OCI-LY3 (cell line): ENCODE data around the gene EPS15.

Experiments
- CTCF ChIP-seq: fragments of 200-600, 300-600 bp; sonication (generic); IDR thresholded peaks from 2 replicates; pipeline ENCODE4 v1.5.1; 2014; ENCODE audit warnings: antibody characterized with exemption, low read length, low read depth
- EZH2phosphoT487 ChIP-seq: fragments of 200-600 bp; shearing (Covaris generic); IDR thresholded peaks from 2 replicates; pipeline ENCODE4 v1.6.1; 2018; ENCODE audit warnings: antibody characterized with exemption, mixed run types, low read depth

- no peak for TF ChIP-seq CTCF
- no peak for TF ChIP-seq EZH2phosphoT487
Observed at GRCh38 chr1:51421964-51422363, 97.1 kb downstream of the EPS15 start.
